BLaER1 treated with 17β-estradiol and CSF1 and Interleukin-3, amounts not matched to agents 10 nM and 100 nM (cell line): ENCODE measurements around the gene ATXN7L1.

Source experiments
- H3K27ac ChIP-seq, 11 experiments: shearing (Covaris generic); formaldehyde crosslinking; 2 replicates each; pipeline ENCODE4 v1.8.1; 2022
- H3K27me3 ChIP-seq, 11 experiments: shearing (Covaris generic); formaldehyde crosslinking; 2 replicates each; pipeline ENCODE4 v1.8.1; 2022
- H3K36me3 ChIP-seq, 11 experiments: shearing (Covaris generic); formaldehyde crosslinking; 2 replicates each; pipeline ENCODE4 v1.8.1; 2022
- H3K4me1 ChIP-seq, 10 experiments: shearing (Covaris generic); formaldehyde crosslinking; 2 replicates each; pipeline ENCODE4 v1.8.1; 2022
- H3K4me2 ChIP-seq, 11 experiments: shearing (Covaris generic); formaldehyde crosslinking; 2 replicates each; pipeline ENCODE4 v1.8.1; 2022
- H3K4me3 ChIP-seq, 10 experiments: shearing (Covaris generic); formaldehyde crosslinking; 2 replicates each; pipeline ENCODE4 v1.8.1; 2022
- H3K9ac ChIP-seq, 11 experiments: shearing (Covaris generic); formaldehyde crosslinking; 2 replicates each; pipeline ENCODE4 v1.8.1; 2022
- H3K9me3 ChIP-seq, 11 experiments: shearing (Covaris generic); formaldehyde crosslinking; replicated peaks in 1 of 11; 2 replicates each; pipeline ENCODE4 v1.8.1; 2022
- H4K20me1 ChIP-seq, 11 experiments: shearing (Covaris generic); formaldehyde crosslinking; 2 replicates each; pipeline ENCODE4 v1.8.1; 2022
- Cebpa-rat ChIP-seq, 11 experiments: shearing (Covaris generic); IDR thresholded peaks; 2 replicates each; pipeline ENCODE4 v1.8.1; 2022

Gene ATXN7L1

DNA sequence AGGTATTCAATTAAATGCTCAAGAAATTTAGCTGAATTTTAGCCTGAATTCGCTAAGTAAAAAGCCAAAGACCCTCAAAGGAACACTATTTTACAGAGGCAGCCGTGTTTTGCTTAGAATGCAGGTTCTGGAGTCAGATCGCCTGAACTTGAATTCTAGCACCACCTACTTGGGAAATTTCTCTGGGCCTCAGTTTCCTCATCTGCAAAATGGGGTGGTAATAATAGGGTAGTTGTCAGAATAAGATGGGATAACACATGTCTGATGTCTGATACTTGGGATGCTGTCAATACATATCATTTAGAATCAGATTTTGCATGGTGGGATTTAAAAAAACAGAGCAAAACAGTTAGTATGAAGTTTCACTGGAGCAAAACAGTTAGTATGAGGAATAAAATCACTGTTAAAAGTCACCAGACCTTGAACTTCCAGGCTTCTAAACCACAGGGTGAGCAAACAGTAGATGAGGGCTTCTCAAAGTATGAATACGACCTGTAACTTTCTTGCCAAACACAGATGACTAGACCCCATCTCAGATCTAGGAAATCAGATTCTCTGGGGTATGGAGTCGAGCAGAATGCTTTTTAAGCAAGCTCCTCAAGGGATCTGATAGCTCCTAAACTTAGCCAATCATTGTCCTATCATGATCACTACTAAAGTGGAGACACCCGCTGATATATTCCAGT is 75.4 kb downstream of the ATXN7L1 start:
- Histone ChIP-seq H3K4me2 (peak overlapping the region; percentile 42 to 71 (median 56)), H3K4me3 (no peak overlapping the region), H3K27me3 (no peaks in the 10 kb centered on the region), H4K20me1 (peaks cover 0 to 10% (median 0%) of the 10 kb centered on the region in 11 experiments; a peak in 4 of 22 replicates), H3K4me1 (peaks cover 20 to 34% (median 24%) of the 10 kb centered on the region in 10 experiments), H3K9ac (no peak overlapping the region), H3K9me3 (no peaks in the 10 kb centered on the region), H3K36me3 (peaks cover 0 to 5% (median 0%) of the 10 kb centered on the region in 11 experiments; a peak in 1 of 22 replicates), H3K27ac (no peak overlapping the region)
- TF ChIP-seq Cebpa-rat (IDR thresholded peaks at IDR 0.05): no peak

DNA sequence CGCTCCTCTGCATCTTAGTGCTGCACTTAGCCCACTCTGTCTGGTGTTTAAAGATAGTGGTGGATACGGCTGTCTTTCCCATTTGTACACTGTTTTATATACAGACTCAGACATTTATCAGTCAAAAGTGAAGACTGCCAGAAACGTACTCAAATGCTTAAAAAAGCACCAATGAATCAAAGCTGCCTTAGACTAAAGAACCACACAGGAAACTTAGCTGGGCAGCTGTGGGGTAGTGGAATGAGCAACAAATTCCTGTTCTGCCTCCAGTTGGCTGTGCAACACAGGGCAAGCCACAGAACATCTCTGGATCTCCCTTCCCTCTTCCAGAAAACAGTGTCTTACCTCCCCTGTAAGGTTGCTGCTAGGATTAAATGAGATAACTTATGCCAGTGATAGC is 76.0 kb downstream of the ATXN7L1 start:
- H4K20me1 ChIP-seq: peaks cover 0 to 10% (median 0%) of the 10 kb centered on the region in 11 experiments; a peak in 4 of 22 replicates
- H3K27me3 ChIP-seq: no peaks in the 10 kb centered on the region
- H3K9me3 ChIP-seq: no peaks in the 10 kb centered on the region
- peaks cover 19 to 28% (median 24%) of the 10 kb centered on the region in 10 experiments for H3K4me1 ChIP-seq
- no peak for TF ChIP-seq Cebpa-rat (IDR thresholded peaks at IDR 0.05)
- H3K4me3 ChIP-seq: no peak overlapping the region
- H3K27ac ChIP-seq: no peak overlapping the region
- no peak overlapping the region for H3K9ac ChIP-seq
- H3K36me3 ChIP-seq: peaks cover 0 to 9% (median 0%) of the 10 kb centered on the region in 11 experiments; a peak in 1 of 22 replicates
- peak overlapping the region; percentile 42 to 71 (median 56) for H3K4me2 ChIP-seq

DNA sequence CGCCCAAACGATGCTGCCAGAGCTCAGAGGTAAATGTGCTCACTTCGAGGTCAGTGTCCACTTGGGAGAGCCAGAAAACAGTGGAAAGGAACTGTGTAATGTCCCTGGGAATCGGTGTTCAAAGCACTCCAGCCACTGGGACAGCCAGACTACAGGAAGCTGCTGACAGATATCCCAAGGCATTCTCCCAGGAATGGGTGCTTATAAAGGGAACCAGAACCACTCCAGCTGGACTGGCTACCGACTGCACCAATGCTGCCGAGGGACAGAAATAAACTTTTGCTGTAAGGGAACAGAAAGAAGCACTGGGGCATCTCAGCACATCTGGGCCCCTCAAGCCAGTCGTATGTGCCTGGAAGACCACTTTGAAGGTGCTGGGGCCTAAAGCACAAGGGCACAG is 76.7 kb downstream of the ATXN7L1 start:
- Histone ChIP-seq H3K4me3 (no peak overlapping the region), H3K36me3 (peaks cover 0 to 12% (median 0%) of the 10 kb centered on the region in 11 experiments; a peak in 1 of 22 replicates), H3K9me3 (no peaks in the 10 kb centered on the region), H3K27me3 (no peaks in the 10 kb centered on the region), H3K4me1 (peaks cover 19 to 26% (median 24%) of the 10 kb centered on the region in 10 experiments), H4K20me1 (peaks cover 0 to 10% (median 0%) of the 10 kb centered on the region in 11 experiments; a peak in 4 of 22 replicates), H3K9ac (no peak overlapping the region), H3K27ac (no peak overlapping the region), H3K4me2 (peak overlapping the region; percentile 42 to 71 (median 56))
- TF ChIP-seq Cebpa-rat (IDR thresholded peaks at IDR 0.05): 0 out of 22 replicates have a peak, but pooled peaks of 1 of the 11 experiments have one; percentile 3

DNA sequence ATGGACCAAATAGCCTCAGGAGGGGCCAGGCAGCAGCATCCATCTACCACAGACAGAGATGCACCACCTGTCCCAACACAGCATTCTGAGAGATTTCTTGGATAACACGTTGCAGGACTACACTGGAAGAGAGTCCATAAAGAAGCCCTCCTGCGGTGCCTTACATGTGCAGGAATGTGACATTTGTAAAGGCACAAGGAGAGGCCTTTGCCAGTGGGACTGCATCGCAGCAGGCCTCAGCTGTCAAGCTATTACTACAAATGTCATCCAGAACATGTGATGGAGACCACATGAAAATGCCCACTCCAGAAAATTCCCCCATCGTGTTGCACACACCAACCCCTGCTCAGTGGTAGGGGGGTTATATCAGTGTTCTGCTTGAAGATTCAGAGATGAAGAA is 77.4 kb downstream of the ATXN7L1 start:
- H3K4me3 ChIP-seq: no peak overlapping the region
- no peak for TF ChIP-seq Cebpa-rat (IDR thresholded peaks at IDR 0.05)
- no peaks in the 10 kb centered on the region for H3K27me3 ChIP-seq
- H3K4me1 ChIP-seq: peaks cover 19 to 26% (median 24%) of the 10 kb centered on the region in 10 experiments
- peak overlapping the region in 7 of 11 experiments; percentile 42 to 71 (median 56); a peak in 9 of 22 replicates for H3K4me2 ChIP-seq
- peaks cover 0 to 10% (median 0%) of the 10 kb centered on the region in 11 experiments; a peak in 4 of 22 replicates for H4K20me1 ChIP-seq
- H3K36me3 ChIP-seq: peaks cover 0 to 12% (median 0%) of the 10 kb centered on the region in 11 experiments; a peak in 1 of 22 replicates
- no peak overlapping the region for H3K27ac ChIP-seq
- no peaks in the 10 kb centered on the region for H3K9me3 ChIP-seq
- no peak overlapping the region for H3K9ac ChIP-seq

DNA sequence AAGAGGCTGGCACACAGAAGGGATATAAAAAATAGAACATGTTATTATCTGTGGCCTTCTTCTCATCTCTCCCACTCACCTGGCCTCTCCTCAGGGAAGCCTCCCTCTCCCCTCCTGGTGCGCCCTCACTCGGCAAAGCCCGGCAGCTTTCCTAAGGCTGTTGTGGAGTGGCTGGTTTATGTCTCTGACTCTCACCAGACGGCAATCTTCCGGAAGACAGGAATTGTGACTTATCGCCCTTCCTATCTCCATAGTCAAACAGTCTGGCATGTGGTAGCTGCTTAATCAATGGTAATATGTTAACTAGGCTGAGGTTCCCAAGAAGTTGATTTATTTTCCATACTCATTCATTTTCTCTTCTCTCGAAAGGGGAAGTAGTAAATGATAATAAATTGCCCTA is 78.7 kb downstream of the ATXN7L1 start:
- Histone ChIP-seq H4K20me1 (peaks cover 0 to 3% (median 0%) of the 10 kb centered on the region in 11 experiments; a peak in 4 of 22 replicates), H3K4me3 (no peak overlapping the region), H3K27ac (no peak overlapping the region), H3K9ac (no peak overlapping the region), H3K36me3 (peaks cover 0 to 12% (median 0%) of the 10 kb centered on the region in 11 experiments; a peak in 1 of 22 replicates), H3K4me2 (no peak overlapping the region), H3K27me3 (no peaks in the 10 kb centered on the region), H3K4me1 (peaks cover 19 to 26% (median 24%) of the 10 kb centered on the region in 10 experiments), H3K9me3 (no peaks in the 10 kb centered on the region)
- no peak for TF ChIP-seq Cebpa-rat (IDR thresholded peaks at IDR 0.05)

DNA sequence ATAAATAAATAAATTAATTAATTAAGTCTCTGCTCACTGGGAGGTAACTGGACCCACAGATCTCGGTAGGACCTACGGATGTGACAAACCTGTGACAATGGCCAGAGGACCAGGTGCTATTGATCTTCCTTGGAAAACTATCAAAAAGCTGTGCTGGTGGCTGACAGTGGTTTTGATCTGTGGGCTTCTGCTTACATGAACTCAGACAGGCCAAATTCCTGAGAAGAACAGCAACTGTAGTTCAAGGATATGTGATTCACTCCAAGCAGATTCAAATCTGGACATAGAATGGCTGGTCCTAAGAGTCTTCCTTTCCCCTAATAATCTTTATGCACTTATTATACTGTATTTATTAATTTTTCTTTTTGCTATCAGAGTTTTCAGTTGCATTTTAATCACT is 80.0 kb downstream of the ATXN7L1 start:
- H3K4me3 ChIP-seq: no peak overlapping the region
- H3K27me3 ChIP-seq: no peaks in the 10 kb centered on the region
- peaks cover 19 to 23% (median 22%) of the 10 kb centered on the region in 10 experiments for H3K4me1 ChIP-seq
- no peak overlapping the region for H3K4me2 ChIP-seq
- TF ChIP-seq Cebpa-rat (IDR thresholded peaks at IDR 0.05): no peak
- no peak overlapping the region for H3K27ac ChIP-seq
- H4K20me1 ChIP-seq: peaks cover 0 to 3% (median 0%) of the 10 kb centered on the region in 11 experiments; a peak in 2 of 22 replicates
- no peak overlapping the region for H3K9ac ChIP-seq
- peaks cover 0 to 12% (median 0%) of the 10 kb centered on the region in 11 experiments; a peak in 1 of 22 replicates for H3K36me3 ChIP-seq
- no peaks in the 10 kb centered on the region for H3K9me3 ChIP-seq

DNA sequence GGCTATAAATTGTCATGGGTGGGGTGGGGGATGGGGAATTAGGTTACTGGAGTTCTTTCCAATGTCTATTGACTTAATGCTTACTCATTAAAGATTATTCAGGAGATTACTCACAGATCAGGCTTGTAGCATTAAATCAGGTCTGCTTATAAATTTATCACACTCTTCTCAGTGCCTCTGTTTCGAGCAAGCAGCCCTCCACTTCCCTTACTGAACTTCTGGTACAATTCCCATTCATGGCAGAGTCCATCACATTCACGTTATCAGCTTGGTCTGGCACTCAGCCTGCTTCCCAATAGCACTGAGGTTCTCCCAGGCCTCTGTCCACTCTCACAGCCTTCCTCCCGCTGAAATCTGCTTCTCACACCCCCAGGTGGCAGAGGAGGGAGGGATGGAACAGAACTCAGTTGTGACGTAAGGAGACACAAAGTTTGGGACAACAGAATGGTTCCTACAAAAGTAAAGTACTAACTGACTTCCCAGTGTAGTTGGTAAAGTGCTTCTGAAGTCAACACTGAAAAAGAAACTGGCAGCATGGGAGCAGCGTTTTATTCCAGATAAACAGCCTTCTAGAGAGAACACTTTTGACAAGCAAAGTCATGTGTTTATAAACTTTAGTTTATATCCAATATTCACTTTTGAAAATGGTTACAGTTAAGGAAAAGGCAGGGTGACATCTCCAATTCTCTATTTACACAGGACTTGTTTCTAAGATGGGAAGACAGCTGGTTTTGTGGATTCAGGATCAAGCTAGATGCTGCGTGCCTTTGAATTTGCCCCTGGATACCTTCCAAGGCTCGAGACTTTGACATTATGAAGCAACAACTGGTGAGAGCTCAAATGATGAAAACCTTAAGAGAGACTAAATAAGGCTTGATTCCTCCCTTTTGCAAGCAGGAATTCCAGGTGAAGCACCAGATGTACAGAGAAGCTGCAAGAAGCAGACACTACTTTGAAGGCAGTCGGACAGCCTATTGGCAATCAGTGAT is 81.4 kb downstream of the ATXN7L1 start:
- peaks cover 0 to 3% (median 0%) of the 10 kb centered on the region in 11 experiments; a peak in 2 of 22 replicates for H4K20me1 ChIP-seq
- no peak overlapping the region for H3K9ac ChIP-seq
- TF ChIP-seq Cebpa-rat (IDR thresholded peaks at IDR 0.05): no peak
- H3K27ac ChIP-seq: no peak overlapping the region
- H3K4me1 ChIP-seq: peaks cover 6 to 10% (median 9%) of the 10 kb centered on the region in 10 experiments
- no peaks in the 10 kb centered on the region for H3K9me3 ChIP-seq
- H3K4me2 ChIP-seq: no peak overlapping the region
- H3K36me3 ChIP-seq: peaks cover 0 to 12% (median 0%) of the 10 kb centered on the region in 11 experiments; a peak in 1 of 22 replicates
- no peak overlapping the region for H3K4me3 ChIP-seq
- no peaks in the 10 kb centered on the region for H3K27me3 ChIP-seq

DNA sequence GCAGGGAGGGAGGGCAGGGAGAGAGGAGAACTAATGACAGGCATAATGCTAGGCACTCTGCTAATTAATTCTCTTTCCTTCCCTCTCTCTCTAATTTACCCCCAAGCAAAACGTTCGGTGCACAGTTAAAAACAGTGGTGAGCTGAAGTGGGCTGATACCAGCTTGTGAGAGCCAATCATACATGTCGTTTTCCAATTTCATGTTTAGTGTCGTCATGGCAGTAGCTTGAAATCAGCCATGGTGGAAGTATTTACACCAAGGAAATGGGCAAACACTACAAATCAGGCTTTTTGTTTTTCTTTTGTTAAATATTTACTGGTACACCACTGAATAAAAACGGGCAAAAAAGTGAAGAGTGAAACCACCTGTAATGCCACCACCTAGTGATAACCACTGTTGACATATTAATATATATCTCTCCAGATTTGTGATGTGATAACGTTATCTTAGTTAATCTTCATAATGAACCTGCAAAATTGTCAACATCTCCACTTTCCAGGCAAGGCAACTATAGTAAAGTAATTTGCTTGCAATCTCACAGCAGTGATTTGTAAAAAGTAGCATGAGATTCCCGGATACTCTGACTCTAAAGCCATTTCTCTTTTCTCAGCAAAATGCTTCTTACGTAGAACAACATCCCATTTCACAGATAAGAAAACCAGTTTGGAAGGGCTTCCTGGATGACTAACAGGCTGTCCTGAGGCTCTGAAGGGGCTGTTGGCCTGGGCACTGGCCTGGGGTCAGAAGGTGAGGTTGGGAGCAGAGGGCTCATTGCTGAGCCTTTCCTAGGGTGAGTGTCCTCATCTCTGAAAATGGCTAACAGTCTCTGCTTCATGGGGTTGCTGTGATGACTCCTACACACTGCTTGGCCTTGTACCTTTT is 83.7 kb downstream of the ATXN7L1 start:
- Histone ChIP-seq H3K27me3 (no peaks in the 10 kb centered on the region), H3K36me3 (peaks cover 0 to 23% (median 0%) of the 10 kb centered on the region in 11 experiments; a peak in 5 of 22 replicates), H3K27ac (no peak overlapping the region), H3K4me1 (no peaks in the 10 kb centered on the region), H3K4me2 (no peak overlapping the region), H3K9me3 (no peaks in the 10 kb centered on the region), H4K20me1 (0 out of 22 replicates have a peak, but pooled peaks cover 0 to 8% (median 0%) of the 10 kb centered on the region in 11 experiments), H3K9ac (no peak overlapping the region), H3K4me3 (no peak overlapping the region)
- TF ChIP-seq Cebpa-rat (IDR thresholded peaks at IDR 0.05): no peak
